Measurements from ENCODE around the gene KRTCAP2. TPM values are rescaled to one million over a fixed set of nuclear protein-coding genes. Genes with fewer than 3 reads are reported as not detected.

The KRTCAP2 gene
- total and polyA plus RNA-seq, 10 of the 15 experiments (the other 5 are each of a cell fraction or from before 2014, with no cell fraction given): 61.3 to 238 (median 141) TPM

GRCh38 chr1:155167166-155168104 is 5.7 kb downstream of the KRTCAP2 start (continued):
- no peak for TF ChIP-seq ZNF687 (IDR thresholded peaks at IDR 0.05)
- TF ChIP-seq PAX5 (IDR thresholded peaks at IDR 0.05; ENCODE audit: borderline replicate concordance, low read depth, low read length): no peak
- TF ChIP-seq FOS (IDR thresholded peaks at IDR 0.05; ENCODE audit: borderline replicate concordance, extremely low read depth, insufficient read length): no peak
- TF ChIP-seq IRF4 (IDR thresholded peaks at IDR 0.05; ENCODE audit: low read depth, low read length): 0 out of 2 replicates have a peak, but pooled peaks have one; percentile 29
- no peak for TF ChIP-seq IKZF1 (conservative IDR thresholded peaks at IDR 0.05)
- no peak for TF ChIP-seq SKIL (IDR thresholded peaks at IDR 0.05; ENCODE audit: low read depth, poor library complexity, severe bottlenecking)
- no peak for TF ChIP-seq HDAC6 (IDR thresholded peaks at IDR 0.05; ENCODE audit: unreplicated experiment)
- no peak for TF ChIP-seq JUND (IDR thresholded peaks at IDR 0.05; ENCODE audit: low read depth, low read length)
- TF ChIP-seq MTA3 (IDR thresholded peaks at IDR 0.05; ENCODE audit: borderline replicate concordance, low read length): no peak
- TF ChIP-seq NR2C2 (IDR thresholded peaks at IDR 0.05; ENCODE audit: borderline replicate concordance, control insufficient read depth, insufficient read length, low read depth): no peak
- no peak for TF ChIP-seq ATF7 (IDR thresholded peaks at IDR 0.05; ENCODE audit: low read depth)
- TF ChIP-seq CREM (IDR thresholded peaks at IDR 0.05; ENCODE audit: low read depth): no peak
- TF ChIP-seq ZSCAN29 (IDR thresholded peaks at IDR 0.05): no peak
- no peak for TF ChIP-seq SMAD1 (IDR thresholded peaks at IDR 0.05; ENCODE audit: low read depth, partially characterized antibody)
- TF ChIP-seq WRNIP1 (IDR thresholded peaks at IDR 0.05; ENCODE audit: borderline replicate concordance, low read depth, low read length): no peak
- peak; percentile 72; the same call in 1 of the 2 replicates for TF ChIP-seq SMARCA5 (IDR thresholded peaks at IDR 0.05)
- TF ChIP-seq SMC3 (IDR thresholded peaks at IDR 0.05; ENCODE audit: borderline replicate concordance, low read length): peak; percentile 77
- no peak for TF ChIP-seq BRCA1 (IDR thresholded peaks at IDR 0.05; ENCODE audit: low read depth, low read length)
- TF ChIP-seq HCFC1 (IDR thresholded peaks at IDR 0.05; ENCODE audit: low read length): no peak
- no peak for TF ChIP-seq SUPT20H (IDR thresholded peaks at IDR 0.05; ENCODE audit: borderline replicate concordance, control insufficient read depth, low read depth, low read length)
- TF ChIP-seq USF2 (IDR thresholded peaks at IDR 0.05; ENCODE audit: borderline replicate concordance, low read depth, low read length): no peak
- no peak for TF ChIP-seq DPF2 (IDR thresholded peaks at IDR 0.05)
- peak; percentile 39; the same call in 1 of the 2 replicates for TF ChIP-seq LARP7 (IDR thresholded peaks at IDR 0.05)
- peak; percentile 65; the same call in 1 of the 2 replicates for TF ChIP-seq YY1 (IDR thresholded peaks at IDR 0.05; ENCODE audit: low read depth, low read length)

Data from GM12878 (cell line).